Thoracic aorta (tissue), 2 donors: ENCODE measurements around the gene NPEPL1. TPM values are rescaled to one million over a fixed set of nuclear protein-coding genes. Genes with fewer than 3 reads are reported as not detected.

Experiments
- ATAC-seq: fragments of 150-250 bp; one replicate; pipeline ENCODE4 v1.8.0; 2017; ENCODE audit warnings: low read depth; ENCODE audit not compliant: insufficient number of reproducible peaks, low FRiP score
- DNase-seq: peaks from one replicate; pipeline ENCODE4 v3.0.0-alpha.2; 2020; ENCODE audit warnings: low spot score
- H3K27ac ChIP-seq, 2 donors: fragments of 200-600 bp; sonication (generic); 1 replicate in 1 of 2; 2 replicates in 1 of 2; pipeline ENCODE4 v1.5.1; 2016; ENCODE audit warnings: mild to moderate bottlenecking in 2 of 2, moderate library complexity in 2 of 2
- H3K27me3 ChIP-seq: fragments of 200-600 bp; sonication (generic); replicated peaks from 2 replicates; pipeline ENCODE4 v1.6.0; 2016; ENCODE audit warnings: mild to moderate bottlenecking; ENCODE audit not compliant: insufficient read depth
- H3K36me3 ChIP-seq: fragments of 200-600 bp; sonication (generic); one replicate; pipeline ENCODE4 v1.5.1; 2016
- H3K4me1 ChIP-seq, 2 donors: fragments of 200-600 bp; sonication (generic); 1 replicate in 1 of 2; 2 replicates in 1 of 2; pipeline versions ENCODE4 v1.5.1 to v1.6.0; 2016; ENCODE audit warnings: low read depth in 2 of 2, mild to moderate bottlenecking in 1 of 2; ENCODE audit not compliant: control insufficient read depth in 1 of 2
- H3K4me3 ChIP-seq: fragments of 200-600 bp; sonication (generic); 2 replicates; pipeline ENCODE4 v1.5.1; 2016; ENCODE audit warnings: mild to moderate bottlenecking
- H3K9me3 ChIP-seq: fragments of 200-600 bp; sonication (generic); 2 replicates; pipeline ENCODE4 v1.5.1; 2016
- total RNA-seq, 2 donors: library from RNA; depleted of rRNA; stranded (reverse); fragments of >200 nt; gene quantifications; one replicate each; pipeline versions ENCODE4 v1.1.0 to v1.2.3, GENCODE V29; 2016
- TF ChIP-seq, protein P1 (sequence below): fragments of 200-600 bp; sonication (generic); IDR thresholded peaks from one replicate; pipeline ENCODE4 v1.5.1; 2019; ENCODE audit warnings: antibody characterized with exemption

NPEPL1 gene
- total RNA-seq, 2 donors from 2014 or later, result 47.1 to 59.4 TPM

GRCh38 chr20:58740356-58741308, 48.0 kb downstream of the NPEPL1 start:
- no peaks in the 10 kb centered on the region for H3K9me3 ChIP-seq
- no peak for DNase-seq
- no peak overlapping the region for H3K4me3 ChIP-seq
- no peak for ATAC-seq
- no peaks in the 10 kb centered on the region for H3K36me3 ChIP-seq
- TF ChIP-seq, protein P1, sequence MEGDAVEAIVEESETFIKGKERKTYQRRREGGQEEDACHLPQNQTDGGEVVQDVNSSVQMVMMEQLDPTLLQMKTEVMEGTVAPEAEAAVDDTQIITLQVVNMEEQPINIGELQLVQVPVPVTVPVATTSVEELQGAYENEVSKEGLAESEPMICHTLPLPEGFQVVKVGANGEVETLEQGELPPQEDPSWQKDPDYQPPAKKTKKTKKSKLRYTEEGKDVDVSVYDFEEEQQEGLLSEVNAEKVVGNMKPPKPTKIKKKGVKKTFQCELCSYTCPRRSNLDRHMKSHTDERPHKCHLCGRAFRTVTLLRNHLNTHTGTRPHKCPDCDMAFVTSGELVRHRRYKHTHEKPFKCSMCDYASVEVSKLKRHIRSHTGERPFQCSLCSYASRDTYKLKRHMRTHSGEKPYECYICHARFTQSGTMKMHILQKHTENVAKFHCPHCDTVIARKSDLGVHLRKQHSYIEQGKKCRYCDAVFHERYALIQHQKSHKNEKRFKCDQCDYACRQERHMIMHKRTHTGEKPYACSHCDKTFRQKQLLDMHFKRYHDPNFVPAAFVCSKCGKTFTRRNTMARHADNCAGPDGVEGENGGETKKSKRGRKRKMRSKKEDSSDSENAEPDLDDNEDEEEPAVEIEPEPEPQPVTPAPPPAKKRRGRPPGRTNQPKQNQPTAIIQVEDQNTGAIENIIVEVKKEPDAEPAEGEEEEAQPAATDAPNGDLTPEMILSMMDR, result no peak
- H3K27me3 ChIP-seq, result no peaks in the 10 kb centered on the region
- H3K4me1 ChIP-seq, result no peaks in the 10 kb centered on the region
- no peak overlapping the region for H3K27ac ChIP-seq

DNA sequence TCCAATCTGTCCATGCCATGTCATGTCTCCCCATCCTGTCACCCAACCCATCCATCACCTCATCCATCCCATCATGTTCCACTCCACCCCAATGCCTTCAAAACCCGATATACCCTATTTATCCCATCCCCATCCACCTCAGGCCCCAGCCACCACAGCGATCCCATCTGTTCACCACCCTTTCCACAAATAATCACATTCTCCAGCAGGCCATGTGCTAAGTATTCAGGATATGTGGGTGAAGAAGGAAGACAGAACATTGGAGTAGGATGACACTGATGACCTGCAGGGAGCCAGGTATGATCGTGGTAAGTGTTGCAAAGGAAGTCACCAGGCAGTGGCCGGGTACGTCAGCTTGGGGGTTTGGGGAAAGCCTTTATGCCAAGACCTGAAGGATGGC, 48.8 kb downstream of the NPEPL1 start:
- no peaks in the 10 kb centered on the region for H3K4me1 ChIP-seq
- no peak for ATAC-seq
- no peaks in the 10 kb centered on the region for H3K9me3 ChIP-seq
- H3K36me3 ChIP-seq, result no peaks in the 10 kb centered on the region
- no peak overlapping the region for H3K27ac ChIP-seq
- H3K4me3 ChIP-seq, result no peak overlapping the region
- TF ChIP-seq, protein P1, result no peak
- no peaks in the 10 kb centered on the region for H3K27me3 ChIP-seq
- no peak for DNase-seq

DNA sequence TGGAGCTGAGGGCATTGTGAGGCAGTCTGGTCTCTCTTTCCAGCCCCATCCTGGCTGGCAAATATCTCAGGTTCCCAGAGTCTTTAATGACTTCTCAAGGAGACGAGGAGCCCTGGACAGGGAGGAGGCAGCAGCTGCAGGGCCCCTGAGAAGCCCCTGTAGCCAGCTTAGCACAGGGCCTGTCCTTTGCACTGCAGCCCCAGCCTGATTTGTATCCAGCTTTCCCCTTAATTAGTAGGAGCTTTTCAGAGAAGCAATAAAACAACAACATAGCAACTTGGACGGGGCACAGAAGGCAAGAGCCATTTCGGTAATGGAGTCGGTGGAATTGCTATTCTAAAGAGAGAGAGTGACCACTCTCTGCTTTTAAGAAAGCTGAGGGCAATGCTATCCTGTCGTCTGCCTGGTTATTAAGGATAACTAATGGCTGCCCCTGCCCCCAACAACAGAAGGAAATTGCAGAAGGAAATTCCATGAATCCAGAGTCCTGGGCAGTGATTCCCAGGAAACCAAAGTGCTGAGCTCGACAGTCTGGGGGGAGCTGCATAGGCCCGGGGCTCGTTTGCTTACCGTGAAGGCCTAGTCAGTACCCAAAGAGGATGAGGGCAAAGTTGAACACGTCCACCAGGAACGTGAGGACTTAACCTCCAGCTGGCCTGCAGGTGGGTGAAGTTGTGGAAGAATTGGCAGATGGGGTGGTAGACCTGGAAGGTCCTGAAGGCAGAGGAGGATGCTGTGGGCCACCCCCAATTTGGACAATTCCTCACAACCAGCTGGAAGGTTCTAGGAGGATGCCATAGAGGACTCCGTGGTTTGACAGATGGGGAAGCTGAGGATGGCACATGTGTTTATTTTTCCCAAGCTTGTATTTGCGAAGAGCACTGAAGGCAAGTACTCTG, 50.3 kb downstream of the NPEPL1 start:
- Histone ChIP-seq H3K27ac (no peak overlapping the region), H3K9me3 (no peaks in the 10 kb centered on the region), H3K27me3 (no peaks in the 10 kb centered on the region), H3K4me1 (no peaks in the 10 kb centered on the region), H3K36me3 (no peaks in the 10 kb centered on the region), H3K4me3 (no peak overlapping the region)
- TF ChIP-seq, protein P1, result no peak
- no peak for ATAC-seq
- DNase-seq, result no peak

DNA sequence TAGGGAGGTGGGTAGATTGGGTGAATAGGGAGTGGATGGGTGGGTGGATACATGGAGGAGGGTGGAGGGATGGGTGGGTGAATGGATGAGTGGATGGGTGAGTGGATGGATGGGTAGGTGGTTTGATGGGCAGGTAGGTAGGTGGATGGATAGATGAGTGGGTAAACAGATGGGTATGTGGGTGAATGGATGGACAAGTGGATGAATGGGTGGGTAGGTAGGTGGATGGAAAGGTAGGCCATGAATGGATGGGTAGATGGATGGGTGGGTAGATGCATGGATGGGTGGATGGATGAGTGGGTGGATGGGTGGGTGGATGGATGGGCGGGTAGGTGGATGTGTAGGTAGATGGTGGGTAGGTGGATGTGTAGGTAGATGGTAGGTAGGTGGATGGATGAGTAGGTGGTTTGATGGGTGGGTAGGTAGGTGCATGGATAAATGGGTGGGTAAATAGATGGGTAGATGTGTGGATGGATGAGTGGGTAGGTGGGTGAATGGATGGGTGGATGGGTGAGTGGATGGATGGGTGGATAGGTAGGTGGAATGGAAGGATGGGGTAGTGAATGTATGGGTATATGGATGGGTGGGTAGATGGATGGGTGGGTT, 51.4 kb downstream of the NPEPL1 start:
- H3K9me3 ChIP-seq, result no peaks in the 10 kb centered on the region
- no peak for DNase-seq
- no peaks in the 10 kb centered on the region for H3K27me3 ChIP-seq

More for the DNA sequence above, 51.4 kb downstream of the NPEPL1 start:
- Histone ChIP-seq H3K4me1 (no peaks in the 10 kb centered on the region), H3K36me3 (no peaks in the 10 kb centered on the region), H3K4me3 (no peak overlapping the region), H3K27ac (no peak overlapping the region)
- ATAC-seq, result no peak
- TF ChIP-seq, protein P1, result no peak
